K562 (cell line): ENCODE data around the gene RPL10A. TPM values are rescaled to one million over a fixed set of nuclear protein-coding genes. Genes with fewer than 3 reads are reported as not detected.
A peak's percentile ranks its signal among the peaks of the same experiment; 100 is the strongest.

Experiments
- FOXA1 ChIP-seq: fragments of 450-650 bp; IDR thresholded peaks from 2 replicates; pipeline ENCODE4 v1.6.1; 2016; ENCODE audit warnings: mild to moderate bottlenecking, borderline replicate concordance
- HCFC1 ChIP-seq: IDR thresholded peaks from 2 replicates; pipeline ENCODE4 v1.6.1; 2012; ENCODE audit warnings: low read depth, low read length, improper control_type of control experiment
- HNRNPUL1 ChIP-seq: fragments of 200-400 bp; formaldehyde crosslinking; IDR thresholded peaks from 2 replicates; pipeline ENCODE4 v1.6.1; 2017; ENCODE audit warnings: low read length
- MTA3 ChIP-seq: fragments of 450-650 bp; formaldehyde crosslinking; IDR thresholded peaks from 2 replicates; pipeline ENCODE4 v1.6.1; 2017; ENCODE audit warnings: mild to moderate bottlenecking, borderline replicate concordance
- MYC ChIP-seq, 2 experiments: fragments of 250-450 bp in 1 of 2; sonication (Bioruptor Pico) in 1 of 2; IDR thresholded peaks; 2 replicates each; pipeline versions ENCODE4 v1.5.1 to v1.6.1; 2012 to 2021; ENCODE audit warnings: low read depth in 2 of 2, borderline replicate concordance in 1 of 2, improper control_type of control experiment in 1 of 2, low read length in 1 of 2, mild to moderate bottlenecking in 1 of 2, moderate library complexity in 1 of 2
- NR2C2 ChIP-seq, 2 experiments: fragments of 200-800 bp in 1 of 2; sonication (Bioruptor generic) in 1 of 2; sonication (generic) in 1 of 2; formaldehyde crosslinking in 1 of 2; IDR thresholded peaks; 2 replicates each; pipeline versions ENCODE4 v1.6.1 to v1.8.0; 2016 to 2022; ENCODE audit warnings: mild to moderate bottlenecking in 1 of 2, missing compliant biosample characterization in 1 of 2, missing genetic modification characterization in 1 of 2, missing genetic modification reagents in 1 of 2
- SFPQ ChIP-seq: fragments of 200-400 bp; formaldehyde crosslinking; IDR thresholded peaks from 2 replicates; pipeline ENCODE4 v1.6.1; 2017; ENCODE audit warnings: mild to moderate bottlenecking, low read depth, low read length, moderate library complexity
- STAG1 ChIP-seq: sonication (generic); formaldehyde crosslinking; IDR thresholded peaks from 2 replicates; pipeline ENCODE4 v1.5.0; 2020; ENCODE audit warnings: missing genetic modification reagents, borderline replicate concordance
- TAL1 ChIP-seq: fragments of 450-650 bp; IDR thresholded peaks from 2 replicates; pipeline ENCODE4 v1.6.1; 2016; ENCODE audit warnings: mild to moderate bottlenecking
- TCF3 ChIP-seq: sonication (generic); formaldehyde crosslinking; IDR thresholded peaks from 2 replicates; pipeline ENCODE4 v1.4.0; 2020; ENCODE audit warnings: mild to moderate bottlenecking, missing genetic modification reagents
- ZBTB12 ChIP-seq: fragments of 250-450 bp; sonication (Bioruptor Pico); IDR thresholded peaks from 2 replicates; pipeline ENCODE4 v1.4.0; 2020
- ZNF232 ChIP-seq: sonication (generic); formaldehyde crosslinking; IDR thresholded peaks from 2 replicates; pipeline ENCODE4 v1.8.0; 2022; ENCODE audit warnings: mild to moderate bottlenecking, missing genetic modification reagents
- ZNF589 ChIP-seq: fragments of 200-800 bp; sonication (Bioruptor generic); IDR thresholded peaks from 2 replicates; pipeline ENCODE4 v1.6.1; 2016; ENCODE audit warnings: low read depth, missing genetic modification characterization, missing compliant biosample characterization
- polyA plus RNA-seq, 8 experiments: library from polyadenylated mRNA; depleted of rRNA in 4 of 8; stranded (reverse) in 5 of 8; unstranded in 3 of 8; fragments of >200 nt; fragmentation: Nextera tagmentation in 2 of 8; fragmentation: Illumina TruSeq in 1 of 8; extraction: Ambion mirVana in 2 of 8; extraction: Trizol in 1 of 8; gene quantifications; 2 replicates each; pipeline versions ENCODE4 v1.2.1 to v1.2.3, GENCODE V29; 2011 to 2014; ENCODE audit warnings: inconsistent platforms in 1 of 8, missing spikeins in 1 of 8
- total RNA-seq, 7 experiments: library from RNA; depleted of rRNA in 6 of 7; stranded (reverse); fragments of >200 nt in 6 of 7; fragmentation: Illumina TruSeq in 2 of 7; extraction: Trizol in 2 of 7; gene quantifications; 2 replicates each; pipeline versions ENCODE4 v1.2.1 to v1.2.3, GENCODE V29; 2011 to 2021; ENCODE audit warnings: low replicate concordance in 1 of 7
- TF ChIP-seq, protein P1 (sequence below): IDR thresholded peaks from 3 replicates; pipeline ENCODE4 v1.6.1; 2011; ENCODE audit warnings: borderline replicate concordance, mild to moderate bottlenecking; ENCODE audit not compliant: insufficient read length, insufficient read depth
- TF ChIP-seq, protein P2 (sequence below), 2 experiments: fragments of 450-650 bp; conservative IDR thresholded peaks; 2 replicates each; pipeline ENCODE4 v1.6.1; 2017; ENCODE audit warnings: mild to moderate bottlenecking in 2 of 2, moderate library complexity in 2 of 2
- TF ChIP-seq, protein P3 (sequence below): fragments of 450-650 bp; formaldehyde crosslinking; IDR thresholded peaks from 2 replicates; pipeline ENCODE4 v1.4.0; 2020; ENCODE audit warnings: mild to moderate bottlenecking, moderate library complexity

The RPL10A gene
- total and polyA plus RNA-seq, 9 of the 15 experiments (the other 6 are each of a cell fraction or from before 2014, with no cell fraction given) = 1,589 to 3,237 (median 2,116) TPM

DNA sequence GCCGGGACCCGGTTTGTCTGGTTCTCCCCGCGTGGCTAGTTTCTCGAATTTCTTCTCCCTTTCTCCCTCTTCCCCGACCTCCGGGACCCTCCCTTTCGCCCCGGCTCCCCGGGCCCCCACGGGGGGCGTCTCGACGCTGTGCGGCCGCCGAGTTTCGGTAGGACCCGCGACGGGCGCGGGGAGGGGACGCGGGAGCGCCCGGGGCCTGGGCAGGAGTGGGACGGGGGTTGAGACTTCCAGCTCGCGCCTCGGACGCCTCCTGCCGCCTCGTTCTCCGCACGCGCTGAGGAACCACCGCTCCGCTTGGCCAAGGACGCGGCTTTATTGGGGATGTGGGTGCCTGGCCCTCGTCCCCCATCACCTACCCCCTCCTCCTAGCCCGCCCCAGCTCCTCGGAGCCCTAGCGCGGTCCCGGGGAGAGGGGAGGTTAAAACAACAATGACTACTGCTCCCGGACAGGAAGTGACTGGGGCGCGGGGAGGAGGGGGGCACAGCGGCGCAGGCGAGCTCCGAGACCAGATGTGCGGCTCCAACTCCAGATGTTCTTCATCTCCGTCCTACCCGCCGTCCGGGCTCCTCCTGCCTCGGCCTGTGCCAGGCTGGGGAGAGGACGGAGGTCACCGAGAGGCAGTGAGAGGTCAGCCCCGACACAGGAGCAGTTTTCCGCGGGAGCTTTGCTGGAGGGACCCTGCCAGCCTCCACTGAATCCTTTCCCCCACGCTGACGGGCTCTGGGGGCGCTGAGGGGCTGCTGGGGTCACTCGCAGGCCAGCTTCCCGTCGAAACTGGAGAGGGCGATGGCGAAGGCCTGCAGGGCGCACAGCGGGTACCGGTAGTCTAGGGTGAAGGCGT lies 29.6 kb downstream of the RPL10A start (continued):
- TF ChIP-seq TAL1 = no peak; the same call in 1 of the 2 replicates
- peak; percentile 27; the same call in 1 of the 2 replicates for TF ChIP-seq NR2C2 (CRISPR knock-in tag; IDR thresholded peaks at IDR 0.05)
- peak; percentile 81 for TF ChIP-seq NR2C2 (tag; IDR thresholded peaks at IDR 0.05)
- peak; percentile 79 for TF ChIP-seq ZNF589 (CRISPR knock-in tag)
- TF ChIP-seq ZNF232 (CRISPR knock-in tag) = peak; percentile 97
- no peak for TF ChIP-seq MYC (IDR thresholded peaks at IDR 0.05; ENCODE audit: low read depth, low read length)
- no peak; the same call in 1 of the 2 replicates for TF ChIP-seq MYC (CRISPR knock-in tag; IDR thresholded peaks at IDR 0.05; ENCODE audit: borderline replicate concordance, low read depth)
- TF ChIP-seq HCFC1 = no peak
- 0 out of 2 replicates have a peak, but pooled peaks have one; percentile 5 for TF ChIP-seq MTA3
- TF ChIP-seq, protein P1, sequence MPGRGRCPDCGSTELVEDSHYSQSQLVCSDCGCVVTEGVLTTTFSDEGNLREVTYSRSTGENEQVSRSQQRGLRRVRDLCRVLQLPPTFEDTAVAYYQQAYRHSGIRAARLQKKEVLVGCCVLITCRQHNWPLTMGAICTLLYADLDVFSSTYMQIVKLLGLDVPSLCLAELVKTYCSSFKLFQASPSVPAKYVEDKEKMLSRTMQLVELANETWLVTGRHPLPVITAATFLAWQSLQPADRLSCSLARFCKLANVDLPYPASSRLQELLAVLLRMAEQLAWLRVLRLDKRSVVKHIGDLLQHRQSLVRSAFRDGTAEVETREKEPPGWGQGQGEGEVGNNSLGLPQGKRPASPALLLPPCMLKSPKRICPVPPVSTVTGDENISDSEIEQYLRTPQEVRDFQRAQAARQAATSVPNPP = no peak
- TF ChIP-seq HNRNPUL1 = no peak
- TF ChIP-seq TCF3 (CRISPR knock-in tag) = no peak
- TF ChIP-seq, protein P2, sequence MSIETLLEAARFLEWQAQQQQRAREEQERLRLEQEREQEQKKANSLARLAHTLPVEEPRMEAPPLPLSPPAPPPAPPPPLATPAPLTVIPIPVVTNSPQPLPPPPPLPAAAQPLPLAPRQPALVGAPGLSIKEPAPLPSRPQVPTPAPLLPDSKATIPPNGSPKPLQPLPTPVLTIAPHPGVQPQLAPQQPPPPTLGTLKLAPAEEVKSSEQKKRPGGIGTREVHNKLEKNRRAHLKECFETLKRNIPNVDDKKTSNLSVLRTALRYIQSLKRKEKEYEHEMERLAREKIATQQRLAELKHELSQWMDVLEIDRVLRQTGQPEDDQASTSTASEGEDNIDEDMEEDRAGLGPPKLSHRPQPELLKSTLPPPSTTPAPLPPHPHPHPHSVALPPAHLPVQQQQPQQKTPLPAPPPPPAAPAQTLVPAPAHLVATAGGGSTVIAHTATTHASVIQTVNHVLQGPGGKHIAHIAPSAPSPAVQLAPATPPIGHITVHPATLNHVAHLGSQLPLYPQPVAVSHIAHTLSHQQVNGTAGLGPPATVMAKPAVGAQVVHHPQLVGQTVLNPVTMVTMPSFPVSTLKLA (conservative IDR thresholded peaks at IDR 0.05) = 0 out of 4 replicates have a peak, but pooled peaks of 1 of the 2 experiments have one; percentile 13
- TF ChIP-seq FOXA1 = no peak
- no peak for TF ChIP-seq ZBTB12
- TF ChIP-seq SFPQ = no peak
- peak; percentile 84 for TF ChIP-seq STAG1 (CRISPR knock-in tag)
- TF ChIP-seq, protein P3, sequence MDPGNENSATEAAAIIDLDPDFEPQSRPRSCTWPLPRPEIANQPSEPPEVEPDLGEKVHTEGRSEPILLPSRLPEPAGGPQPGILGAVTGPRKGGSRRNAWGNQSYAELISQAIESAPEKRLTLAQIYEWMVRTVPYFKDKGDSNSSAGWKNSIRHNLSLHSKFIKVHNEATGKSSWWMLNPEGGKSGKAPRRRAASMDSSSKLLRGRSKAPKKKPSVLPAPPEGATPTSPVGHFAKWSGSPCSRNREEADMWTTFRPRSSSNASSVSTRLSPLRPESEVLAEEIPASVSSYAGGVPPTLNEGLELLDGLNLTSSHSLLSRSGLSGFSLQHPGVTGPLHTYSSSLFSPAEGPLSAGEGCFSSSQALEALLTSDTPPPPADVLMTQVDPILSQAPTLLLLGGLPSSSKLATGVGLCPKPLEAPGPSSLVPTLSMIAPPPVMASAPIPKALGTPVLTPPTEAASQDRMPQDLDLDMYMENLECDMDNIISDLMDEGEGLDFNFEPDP (CRISPR knock-in tag) = no peak
